ENCODE data around the gene PDXP. TPM values are rescaled to one million over a fixed set of nuclear protein-coding genes. Genes with fewer than 3 reads are reported as not detected.
A peak's percentile ranks its signal among the peaks of the same experiment; 100 is the strongest.

Gene PDXP
- total RNA-seq, 2 experiments from 2014 or later: 1.5 TPM

DNA sequence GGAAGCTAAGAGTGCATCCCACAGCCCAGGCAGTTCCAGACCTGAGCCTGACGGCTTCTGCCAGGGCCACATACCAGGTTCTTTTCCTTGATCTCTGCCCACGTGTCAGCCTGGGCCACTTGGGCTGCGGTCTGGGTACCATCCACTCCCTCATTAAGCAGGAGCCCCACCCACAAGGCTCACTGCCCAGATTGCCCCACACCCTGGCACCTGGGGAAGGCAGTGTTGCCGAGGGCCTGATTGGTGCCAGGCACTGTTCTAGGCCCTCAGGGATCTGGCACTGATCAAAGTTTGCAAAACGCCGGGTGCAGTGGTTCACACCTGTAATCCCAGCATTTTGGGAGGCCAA lies 34.5 kb upstream of the PDXP start:
- ATAC-seq (ENCODE audit: poor library complexity) (no peak), DNase-seq (no peak)
- intact Hi-C loops (cut with DNase I, micrococcal nuclease): loop anchor here in 1 of 2 experiments (5.0 kb wide), 1 partner anchor 123 kb away; no protein-coding TSS in a partner anchor
- no peaks in the 10 kb centered on the region for H3K9me3 Mint-ChIP-seq
- POLR2A ChIA-PET: interaction anchor here (0.6 kb wide), 1 partner anchor 1274 kb away, joined by 3 read pairs; no protein-coding TSS in a partner anchor
- H3K4me1 ChIP-seq (ENCODE audit: insufficient read depth, low read length): peaks cover 62% of the 10 kb centered on the region
- TF ChIP-seq, protein P1, sequence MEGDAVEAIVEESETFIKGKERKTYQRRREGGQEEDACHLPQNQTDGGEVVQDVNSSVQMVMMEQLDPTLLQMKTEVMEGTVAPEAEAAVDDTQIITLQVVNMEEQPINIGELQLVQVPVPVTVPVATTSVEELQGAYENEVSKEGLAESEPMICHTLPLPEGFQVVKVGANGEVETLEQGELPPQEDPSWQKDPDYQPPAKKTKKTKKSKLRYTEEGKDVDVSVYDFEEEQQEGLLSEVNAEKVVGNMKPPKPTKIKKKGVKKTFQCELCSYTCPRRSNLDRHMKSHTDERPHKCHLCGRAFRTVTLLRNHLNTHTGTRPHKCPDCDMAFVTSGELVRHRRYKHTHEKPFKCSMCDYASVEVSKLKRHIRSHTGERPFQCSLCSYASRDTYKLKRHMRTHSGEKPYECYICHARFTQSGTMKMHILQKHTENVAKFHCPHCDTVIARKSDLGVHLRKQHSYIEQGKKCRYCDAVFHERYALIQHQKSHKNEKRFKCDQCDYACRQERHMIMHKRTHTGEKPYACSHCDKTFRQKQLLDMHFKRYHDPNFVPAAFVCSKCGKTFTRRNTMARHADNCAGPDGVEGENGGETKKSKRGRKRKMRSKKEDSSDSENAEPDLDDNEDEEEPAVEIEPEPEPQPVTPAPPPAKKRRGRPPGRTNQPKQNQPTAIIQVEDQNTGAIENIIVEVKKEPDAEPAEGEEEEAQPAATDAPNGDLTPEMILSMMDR (IDR thresholded peaks at IDR 0.05): no peak
- H3K27me3 ChIP-seq (ENCODE audit: control insufficient read depth in 1 of 2, insufficient read depth in 2 of 2, low read length in 2 of 2): no peaks in the 10 kb centered on the region
- H3K36me3 ChIP-seq (ENCODE audit: insufficient read depth, low read length): peaks cover 49% of the 10 kb centered on the region
- H3K27ac Mint-ChIP-seq: peak overlapping the region; percentile 90
- peaks cover 30% of the 10 kb centered on the region for H3K36me3 Mint-ChIP-seq (ENCODE audit: low read depth)
- CTCF ChIA-PET: interaction anchor here (0.7 to 3.9 kb wide), 4 partner anchors 19 to 57 kb away, joined by 3 to 17 read pairs (median 4); no protein-coding TSS in a partner anchor
- no peak overlapping the region for H3K4me3 Mint-ChIP-seq
- H3K27ac ChIP-seq (ENCODE audit: low read depth in 1 of 2, low read length in 2 of 2): peak overlapping the region in 1 of 2 donors; percentile 26
- H3K9me3 ChIP-seq (ENCODE audit: control insufficient read depth in 1 of 2, insufficient read depth in 1 of 2, low read length in 2 of 2): no peaks in the 10 kb centered on the region
- H3K4me3 ChIP-seq (ENCODE audit: low read length): no peak overlapping the region
- peaks cover 45% of the 10 kb centered on the region for H3K4me1 Mint-ChIP-seq (ENCODE audit: low read depth)
- no peaks in the 10 kb centered on the region for H3K27me3 Mint-ChIP-seq

DNA sequence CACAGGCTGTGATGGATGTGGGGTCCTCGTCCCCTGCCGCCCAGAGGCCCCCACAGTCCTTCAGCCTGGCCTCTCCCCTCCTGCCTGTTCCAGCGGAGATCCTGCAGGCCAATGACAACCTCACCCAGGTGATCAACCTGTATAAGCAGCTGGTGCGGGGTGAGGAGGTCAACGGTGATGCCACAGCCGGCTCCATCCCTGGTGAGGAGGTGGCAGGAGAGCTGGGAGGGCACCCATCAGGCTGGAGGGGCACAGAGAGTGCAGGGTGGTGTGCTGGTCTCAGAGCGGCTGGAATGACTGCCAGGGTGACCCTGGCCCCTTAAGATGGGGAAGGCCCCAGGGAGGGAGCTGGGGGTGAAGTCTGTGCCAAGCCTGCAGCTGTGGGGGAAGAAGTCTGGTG lies 33.6 kb upstream of the PDXP start:
- no peak overlapping the region for H3K4me3 Mint-ChIP-seq
- H3K27ac ChIP-seq (ENCODE audit: low read depth in 1 of 2, low read length in 2 of 2): peak overlapping the region; percentile 52 to 74
- DNase-seq (no peak), ATAC-seq (ENCODE audit: poor library complexity) (no peak)
- H3K9me3 Mint-ChIP-seq: no peaks in the 10 kb centered on the region
- intact Hi-C loops (cut with DNase I, micrococcal nuclease): loop anchor here in 1 of 2 experiments (5.0 kb wide), 1 partner anchor 122 kb away; no protein-coding TSS in a partner anchor
- H3K27me3 Mint-ChIP-seq: no peaks in the 10 kb centered on the region
- TF ChIP-seq, protein P1 (IDR thresholded peaks at IDR 0.05): no peak
- peaks cover 63% of the 10 kb centered on the region for H3K4me1 ChIP-seq (ENCODE audit: insufficient read depth, low read length)
- ChIA-PET POLR2A (interaction anchor here (0.6 to 5.4 kb wide), 8 partner anchors 9 to 238 kb away, joined by 3 to 107 read pairs (median 20); partner anchors contain the start of genes GGA1, LGALS1, PDXP and SH3BP1), CTCF (interaction anchor here (0.9 to 3.9 kb wide), 2 partner anchors 18 to 56 kb away, joined by 5 to 17 read pairs; no protein-coding TSS in a partner anchor)
- no peaks in the 10 kb centered on the region for H3K27me3 ChIP-seq (ENCODE audit: control insufficient read depth in 1 of 2, insufficient read depth in 2 of 2, low read length in 2 of 2)
- H3K36me3 Mint-ChIP-seq (ENCODE audit: low read depth): peaks cover 21% of the 10 kb centered on the region
- no peaks in the 10 kb centered on the region for H3K9me3 ChIP-seq (ENCODE audit: control insufficient read depth in 1 of 2, insufficient read depth in 1 of 2, low read length in 2 of 2)
- peaks cover 50% of the 10 kb centered on the region for H3K4me1 Mint-ChIP-seq (ENCODE audit: low read depth)
- H3K4me3 ChIP-seq (ENCODE audit: low read length): no peak overlapping the region
- H3K27ac Mint-ChIP-seq: peak overlapping the region; percentile 90
- H3K36me3 ChIP-seq (ENCODE audit: insufficient read depth, low read length): peaks cover 47% of the 10 kb centered on the region

DNA sequence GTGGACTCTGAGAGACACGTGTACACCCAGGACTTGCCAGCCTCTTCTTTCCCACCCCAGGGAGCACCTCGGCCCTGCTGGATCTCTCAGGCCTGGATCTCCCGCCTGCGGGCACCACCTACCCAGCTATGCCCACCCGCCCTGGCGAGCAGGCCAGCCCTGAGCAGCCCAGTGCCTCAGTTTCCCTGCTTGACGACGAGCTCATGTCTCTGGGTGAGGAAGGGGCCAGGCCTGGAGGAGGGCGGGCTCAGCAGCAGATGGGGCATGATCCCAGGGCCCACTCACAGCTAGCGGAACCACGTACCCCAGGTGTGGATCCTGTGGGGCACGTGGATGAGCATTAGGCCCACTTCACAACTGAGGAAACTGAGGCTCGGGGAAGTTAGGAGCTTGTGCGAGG lies 32.8 kb upstream of the PDXP start:
- no peaks in the 10 kb centered on the region for H3K27me3 Mint-ChIP-seq
- no peaks in the 10 kb centered on the region for H3K9me3 ChIP-seq (ENCODE audit: control insufficient read depth in 1 of 2, insufficient read depth in 1 of 2, low read length in 2 of 2)
- ATAC-seq (ENCODE audit: poor library complexity): no peak
- H3K4me3 Mint-ChIP-seq: no peak overlapping the region
- H3K36me3 ChIP-seq (ENCODE audit: insufficient read depth, low read length): peaks cover 43% of the 10 kb centered on the region
- ChIA-PET CTCF (interaction anchor here (3.6 to 3.9 kb wide), 2 partner anchors 17 to 56 kb away, joined by 17 to 19 read pairs; no protein-coding TSS in a partner anchor), POLR2A (interaction anchor here (0.9 to 5.4 kb wide), 8 partner anchors 8 to 56 kb away, joined by 3 to 107 read pairs (median 20); partner anchors contain the start of genes GGA1, LGALS1, PDXP and SH3BP1)
- peak overlapping the region; percentile 74 to 76 for H3K27ac ChIP-seq (ENCODE audit: low read depth in 1 of 2, low read length in 2 of 2)
- H3K27ac Mint-ChIP-seq: peak overlapping the region; percentile 90
- no peaks in the 10 kb centered on the region for H3K27me3 ChIP-seq (ENCODE audit: control insufficient read depth in 1 of 2, insufficient read depth in 2 of 2, low read length in 2 of 2)
- TF ChIP-seq, protein P1 (IDR thresholded peaks at IDR 0.05): no peak
- DNase-seq: no peak
- H3K36me3 Mint-ChIP-seq (ENCODE audit: low read depth): peaks cover 19% of the 10 kb centered on the region
- H3K4me1 Mint-ChIP-seq (ENCODE audit: low read depth): peaks cover 50% of the 10 kb centered on the region
- H3K4me3 ChIP-seq (ENCODE audit: low read length): no peak overlapping the region
- H3K4me1 ChIP-seq (ENCODE audit: insufficient read depth, low read length): peaks cover 67% of the 10 kb centered on the region
- intact Hi-C loops (cut with DNase I, micrococcal nuclease): no loop called here
- no peaks in the 10 kb centered on the region for H3K9me3 Mint-ChIP-seq
